NOMO-1 treated with dmso at 0.1 percent for 144 hours (cell line): Measurements from ENCODE around the gene SOX21.

ENCODE experiments used
- DNase-seq: peaks from one replicate; lab custom pipeline; 2025; ENCODE audit not compliant: unreplicated experiment; lab: John Stamatoyannopoulos, UW

SOX21 gene

DNA sequence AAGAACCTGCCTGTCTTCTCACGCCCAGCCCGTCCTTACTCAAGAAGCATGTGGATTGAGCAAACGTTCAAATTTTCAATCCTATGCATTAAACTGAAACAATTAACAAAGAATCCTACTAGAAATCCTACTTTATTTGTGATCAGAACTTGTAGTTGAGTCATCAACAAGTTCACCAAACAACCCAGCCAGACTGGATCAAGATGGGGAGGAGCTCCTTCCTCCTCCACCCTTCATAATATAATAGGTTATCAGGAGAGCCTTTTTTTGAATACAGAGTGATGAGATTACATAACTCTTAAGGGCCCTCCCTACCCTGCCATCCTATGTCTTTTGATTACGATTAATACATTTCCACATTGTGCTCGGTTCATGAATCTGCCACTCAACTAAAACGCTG lies 32.7 kb downstream of the SOX21 start:
- DNase-seq: no peak

DNA sequence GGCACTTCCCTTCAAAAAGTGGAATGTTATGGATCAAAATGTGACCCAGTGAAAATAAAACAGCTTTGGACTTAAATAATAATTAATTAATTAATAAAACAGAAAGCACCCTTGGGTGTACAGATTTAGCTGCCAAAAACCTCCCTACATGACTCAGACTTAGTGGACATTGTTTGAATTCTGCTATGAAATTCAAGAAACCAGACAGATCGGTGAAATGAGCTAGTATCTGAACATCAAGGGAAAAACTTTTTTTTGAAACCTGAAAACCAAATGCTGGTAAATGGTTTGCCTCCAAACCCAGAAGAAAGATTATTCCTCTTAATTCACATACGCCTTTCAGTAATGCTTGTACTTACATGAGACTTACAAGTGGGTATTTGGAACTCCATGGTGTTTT lies 33.5 kb downstream of the SOX21 start:
- DNase-seq: no peak

DNA sequence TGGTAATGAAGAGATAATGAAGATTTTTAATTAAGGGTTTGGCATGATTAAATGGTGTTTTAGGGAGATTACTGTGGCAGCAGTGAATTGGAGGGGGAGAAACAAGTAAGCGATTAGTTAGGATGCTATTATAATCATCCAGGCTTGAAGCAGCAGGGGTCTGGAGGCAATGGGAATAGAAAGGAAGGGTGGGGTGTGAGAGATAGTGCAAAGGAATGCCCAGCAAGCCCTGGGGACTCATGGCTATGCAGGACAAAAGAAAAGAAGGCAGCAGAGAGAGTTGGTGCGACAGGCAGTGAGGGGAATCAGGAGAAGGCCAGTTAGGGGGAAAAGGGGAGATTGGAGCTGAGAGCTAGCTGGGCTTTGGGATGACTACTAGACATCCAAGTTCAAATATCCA lies 34.5 kb downstream of the SOX21 start:
- no peak for DNase-seq

DNA sequence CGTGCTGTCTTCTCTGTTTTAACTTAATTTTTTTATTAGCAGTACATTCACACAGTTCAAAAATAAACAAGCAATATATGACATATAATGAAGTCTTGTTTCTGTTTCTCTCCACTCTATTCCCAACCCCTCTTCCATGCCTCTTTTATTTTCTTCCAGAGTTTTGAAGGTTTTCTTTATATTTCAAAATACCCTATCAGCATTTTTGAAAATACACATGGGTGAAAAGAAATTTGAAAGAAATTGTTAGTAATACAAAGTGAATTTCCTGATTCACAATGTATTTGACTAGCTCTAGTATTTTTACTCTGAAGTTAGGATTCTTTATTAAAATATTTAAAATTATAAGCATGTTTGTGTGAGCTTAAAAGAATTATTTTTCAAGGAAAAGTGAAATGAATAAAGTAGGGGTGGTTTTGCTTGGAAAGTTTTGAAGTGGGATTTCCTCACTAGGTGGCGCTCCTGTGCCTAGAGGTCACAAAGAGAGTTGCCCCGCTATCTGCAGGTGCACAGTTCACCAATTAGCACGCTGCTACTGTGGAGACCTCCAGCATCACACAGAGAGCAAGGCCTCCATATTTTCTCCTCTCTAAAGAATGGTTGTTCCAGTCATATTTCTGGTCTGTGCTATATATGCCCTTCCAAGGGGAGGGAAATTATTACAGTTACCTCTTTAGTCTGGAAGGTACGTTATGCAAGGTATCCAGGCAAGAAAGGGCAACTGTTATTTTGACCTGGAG lies 37.6 kb downstream of the SOX21 start:
- no peak for DNase-seq

DNA sequence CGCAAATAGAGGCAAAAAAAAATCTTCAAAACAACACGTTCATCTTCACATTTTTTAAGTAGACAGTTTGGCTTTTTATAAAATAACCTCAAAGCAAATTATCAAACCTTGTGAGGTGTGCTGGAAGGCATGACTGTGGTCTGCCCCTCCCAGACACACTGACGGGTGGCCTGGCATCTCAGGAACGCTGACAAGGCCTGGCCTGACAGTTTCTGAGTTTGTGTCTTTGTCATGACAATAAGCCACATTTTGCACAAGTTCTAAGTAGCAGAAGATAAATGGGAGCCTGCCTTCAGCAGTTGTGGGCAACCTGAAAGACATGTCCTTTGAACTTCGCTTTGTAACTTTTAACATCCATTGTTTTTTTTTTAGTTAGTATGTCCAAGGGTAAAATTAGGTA lies 38.5 kb downstream of the SOX21 start:
- DNase-seq: no peak

DNA sequence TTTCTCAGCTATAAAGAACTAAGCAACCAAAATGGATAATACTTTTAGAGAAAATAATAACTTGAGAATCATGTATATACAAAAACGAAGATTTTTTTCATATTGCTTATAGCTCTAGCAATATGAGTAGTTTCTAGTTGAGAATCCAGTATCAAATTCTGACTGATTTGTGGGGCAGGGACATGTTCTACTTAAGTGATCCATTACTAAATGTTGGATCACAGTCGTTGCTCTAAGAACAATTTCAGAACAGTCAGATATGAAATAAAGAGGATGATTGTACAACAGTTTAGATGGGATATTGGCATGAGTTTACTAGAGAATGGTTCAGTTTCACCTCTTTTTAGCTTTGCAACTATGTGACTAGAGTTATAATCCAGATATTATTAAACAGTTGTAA lies 39.9 kb downstream of the SOX21 start:
- no peak for DNase-seq

DNA sequence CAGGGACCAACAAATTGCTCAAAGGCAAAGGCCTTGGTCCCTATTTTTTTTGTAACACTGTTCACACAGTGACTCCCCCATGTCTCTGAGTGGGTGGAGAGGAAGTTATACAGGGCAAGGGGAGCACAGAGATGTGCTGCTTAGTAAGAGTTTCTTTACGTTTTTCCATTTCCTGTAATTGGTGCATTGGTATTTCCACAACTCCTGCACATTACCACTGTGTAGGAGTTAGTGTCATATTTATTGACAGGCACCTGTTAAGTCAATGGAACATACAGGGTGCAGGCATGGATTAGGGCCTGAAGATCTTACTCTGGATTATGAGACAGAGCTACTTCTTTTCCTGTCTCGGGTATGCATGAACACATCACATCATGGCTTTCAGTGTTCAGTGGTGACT lies 45.2 kb downstream of the SOX21 start:
- DNase-seq: no peak

DNA sequence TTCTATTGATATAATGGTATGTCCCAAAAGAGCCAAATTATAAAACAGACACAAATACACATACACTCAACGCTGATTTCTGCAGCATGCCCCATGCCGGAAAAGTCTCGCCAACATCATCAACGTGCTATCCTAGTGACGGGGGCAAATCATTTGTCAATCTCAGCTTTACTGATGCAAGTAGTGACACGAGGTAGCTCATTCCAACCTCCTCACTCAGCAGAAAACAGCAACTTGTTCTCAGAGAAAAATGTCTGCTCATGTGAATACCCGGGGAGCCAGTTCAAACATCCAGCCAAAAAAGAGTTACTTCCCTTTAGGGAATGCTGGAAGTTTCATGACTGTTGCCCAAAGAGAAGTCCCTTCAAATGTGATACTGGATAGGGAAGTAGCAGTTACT lies 46.3 kb downstream of the SOX21 start:
- no peak for DNase-seq

DNA sequence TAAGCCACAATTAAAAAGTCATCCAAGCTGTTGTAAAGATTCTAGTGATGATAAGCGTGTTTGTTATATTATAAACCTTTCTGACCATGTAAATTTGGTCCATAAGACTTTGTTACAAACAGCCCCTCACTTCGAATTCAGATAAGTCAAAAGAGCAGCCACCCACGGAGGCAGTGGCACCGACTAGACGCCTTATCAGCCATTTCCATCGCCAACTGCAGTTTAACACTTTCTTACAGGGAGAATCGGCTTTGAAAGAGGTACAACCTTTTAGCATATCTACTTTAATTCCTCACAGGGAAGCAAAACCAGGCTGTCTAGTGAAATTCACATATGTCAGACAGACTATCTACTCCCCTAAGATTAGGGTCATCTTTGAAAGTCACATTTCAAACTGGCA lies 47.5 kb downstream of the SOX21 start:
- DNase-seq: no peak

DNA sequence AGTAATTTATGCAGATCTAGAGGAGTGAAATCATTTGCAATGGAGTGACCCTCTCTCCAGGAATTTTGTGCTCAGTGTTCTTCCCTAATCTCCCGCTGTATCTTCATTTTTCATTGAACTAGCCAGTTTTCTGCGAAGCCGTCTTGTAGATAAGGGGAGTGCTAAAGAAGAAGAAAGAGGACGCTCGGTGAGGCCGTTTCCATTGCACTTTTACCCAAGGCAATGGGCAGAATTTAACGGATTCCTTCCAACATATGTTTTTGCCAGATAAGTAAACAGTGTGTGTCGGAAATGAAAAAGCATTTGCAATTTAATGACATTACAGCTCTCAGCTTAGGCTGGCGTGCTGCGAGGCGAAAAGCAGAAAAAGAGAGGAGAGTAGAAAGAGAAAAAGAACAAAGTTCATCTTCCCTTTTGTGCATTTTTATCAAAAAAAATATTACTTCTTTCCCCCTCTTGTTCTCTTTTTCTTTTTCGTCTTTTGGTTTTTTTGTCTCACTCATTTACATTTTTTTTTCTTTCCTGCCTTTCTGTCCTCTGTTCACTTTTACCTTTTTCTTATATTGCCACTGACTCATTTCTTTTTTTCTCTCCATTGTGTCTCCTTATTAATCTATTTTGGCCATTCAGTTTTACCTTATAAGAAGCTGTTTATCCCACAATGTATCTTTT lies 49.9 kb downstream of the SOX21 start:
- no peak for DNase-seq

DNA sequence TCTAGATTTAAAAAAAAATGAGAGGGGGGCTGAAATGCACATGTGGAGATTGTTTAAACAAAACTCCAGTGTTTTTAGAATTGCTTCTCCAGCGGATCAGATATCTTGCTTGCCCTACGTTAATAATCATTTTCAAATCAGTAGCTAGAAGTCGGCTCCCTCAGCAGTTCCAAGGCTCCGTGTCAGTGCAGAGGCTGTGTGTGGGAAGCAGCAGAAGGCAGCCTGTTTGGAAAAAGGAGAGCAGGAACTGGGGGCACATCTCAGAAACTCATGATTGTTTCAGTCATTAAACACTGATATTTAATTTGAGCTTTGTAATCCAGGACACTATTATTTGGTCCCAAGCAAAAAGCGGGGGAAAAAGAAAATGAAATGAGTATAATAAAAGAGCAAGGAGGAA lies 50.9 kb downstream of the SOX21 start:
- DNase-seq: no peak

DNA sequence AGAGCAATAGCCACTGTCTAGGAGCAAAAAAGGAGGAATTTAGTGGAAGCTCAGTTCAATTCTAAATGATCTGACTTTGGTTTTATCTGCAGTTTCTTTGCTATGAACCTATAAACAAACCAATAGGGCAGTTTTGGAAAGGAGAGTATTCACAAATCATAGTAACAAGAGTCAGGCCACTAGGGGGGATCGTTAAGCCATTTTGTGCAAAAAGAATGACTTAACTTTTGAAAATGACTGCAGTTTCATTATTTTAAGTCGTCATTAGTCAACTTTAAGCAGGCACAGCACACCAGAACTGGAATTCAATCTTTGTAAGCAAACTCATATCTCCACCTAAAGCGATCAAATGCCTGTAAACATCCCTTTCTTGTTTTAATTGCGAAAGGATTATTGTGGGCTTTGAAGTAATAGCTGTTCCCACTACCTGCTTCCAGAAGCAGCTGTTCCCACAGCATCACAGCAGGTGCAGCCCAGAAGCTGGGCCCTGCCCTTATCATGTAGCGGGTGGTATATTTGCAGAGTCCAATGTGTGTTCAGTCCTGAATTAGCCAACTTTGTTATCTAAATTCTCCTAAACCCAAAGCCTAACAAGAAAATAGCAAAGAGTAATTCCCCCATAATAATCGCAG lies 51.5 kb downstream of the SOX21 start:
- no peak for DNase-seq
